K562 (cell line): Measurements from ENCODE around the gene PPM1E.

Experiments
- HDAC2 ChIP-seq: fragments of 450-650 bp; IDR thresholded peaks from 2 replicates; pipeline ENCODE4 v1.6.1; 2016; ENCODE audit warnings: mild to moderate bottlenecking
- KLF10 ChIP-seq: fragments of 250-450 bp; sonication (Bioruptor Pico); IDR thresholded peaks from 2 replicates; pipeline ENCODE4 v1.6.1; 2021; ENCODE audit warnings: matching md5 sums
- NCOA2 ChIP-seq, 2 experiments: fragments of 450-650 bp; IDR thresholded peaks; 2 replicates each; pipeline ENCODE4 v1.6.1; 2018; ENCODE audit warnings: mild to moderate bottlenecking in 2 of 2, moderate library complexity in 1 of 2; ENCODE audit not compliant: partially characterized antibody in 2 of 2
- POLR2A ChIP-seq: fragments of 450-650 bp; conservative IDR thresholded peaks from 2 replicates; pipeline ENCODE4 v1.6.1; 2016
- SMARCA4 ChIP-seq: fragments of 450-650 bp; IDR thresholded peaks from 2 replicates; pipeline ENCODE4 v1.6.1; 2016
- ZBTB8A ChIP-seq: fragments of 450-650 bp; IDR thresholded peaks from 2 replicates; pipeline ENCODE4 v1.6.1; 2018; ENCODE audit warnings: mild to moderate bottlenecking, moderate library complexity; ENCODE audit not compliant: partially characterized antibody
- ZNF263 ChIP-seq: sonication (generic); formaldehyde crosslinking; IDR thresholded peaks from 2 replicates; pipeline ENCODE4 v1.8.0; 2022; ENCODE audit warnings: mild to moderate bottlenecking, missing genetic modification reagents, borderline replicate concordance
- ZNF274 ChIP-seq: IDR thresholded peaks from 2 replicates; pipeline ENCODE4 v1.6.1; 2011; ENCODE audit warnings: low read depth, mild to moderate bottlenecking, low read length, moderate library complexity, borderline replicate concordance
- TF ChIP-seq, protein P1 (sequence below), 3 experiments: IDR thresholded peaks in 2 of 3; conservative IDR thresholded peaks in 1 of 3; 2 replicates each; pipeline ENCODE4 v1.5.1; 2011 to 2012; ENCODE audit warnings: low read length in 3 of 3, mild to moderate bottlenecking in 3 of 3, control low read depth in 2 of 3, improper control_type of control experiment in 1 of 3, inconsistent platforms in 1 of 3, low read depth in 1 of 3, mixed read lengths in 1 of 3, moderate library complexity in 1 of 3; ENCODE audit not compliant: insufficient read depth in 2 of 3

DNA sequence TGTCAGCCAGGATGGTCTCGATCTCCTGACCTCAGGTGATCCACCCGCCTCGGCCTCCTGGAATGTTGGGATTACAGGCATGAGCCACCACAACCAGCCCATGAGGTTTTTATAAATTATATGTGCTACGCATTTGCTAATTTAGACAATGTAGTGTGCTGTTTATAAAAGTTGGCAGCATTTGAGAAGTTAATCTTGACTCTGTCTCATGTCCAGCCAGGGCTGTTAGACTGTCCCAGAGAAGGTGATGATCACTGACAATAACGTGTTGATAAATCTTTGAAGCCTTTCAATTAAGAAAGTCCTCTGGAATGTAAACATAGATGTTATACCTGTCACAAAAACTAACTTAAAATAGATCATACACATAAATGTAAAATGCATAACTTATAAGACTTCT, 82.0 kb downstream of the PPM1E start:
- no peak for TF ChIP-seq ZNF274
- no peak for TF ChIP-seq SMARCA4
- TF ChIP-seq NCOA2 (IDR thresholded peaks at IDR 0.05; ENCODE audit: partially characterized antibody in 2 of 2): no peak
- no peak for TF ChIP-seq POLR2A
- no peak for TF ChIP-seq HDAC2
- TF ChIP-seq, protein P1, sequence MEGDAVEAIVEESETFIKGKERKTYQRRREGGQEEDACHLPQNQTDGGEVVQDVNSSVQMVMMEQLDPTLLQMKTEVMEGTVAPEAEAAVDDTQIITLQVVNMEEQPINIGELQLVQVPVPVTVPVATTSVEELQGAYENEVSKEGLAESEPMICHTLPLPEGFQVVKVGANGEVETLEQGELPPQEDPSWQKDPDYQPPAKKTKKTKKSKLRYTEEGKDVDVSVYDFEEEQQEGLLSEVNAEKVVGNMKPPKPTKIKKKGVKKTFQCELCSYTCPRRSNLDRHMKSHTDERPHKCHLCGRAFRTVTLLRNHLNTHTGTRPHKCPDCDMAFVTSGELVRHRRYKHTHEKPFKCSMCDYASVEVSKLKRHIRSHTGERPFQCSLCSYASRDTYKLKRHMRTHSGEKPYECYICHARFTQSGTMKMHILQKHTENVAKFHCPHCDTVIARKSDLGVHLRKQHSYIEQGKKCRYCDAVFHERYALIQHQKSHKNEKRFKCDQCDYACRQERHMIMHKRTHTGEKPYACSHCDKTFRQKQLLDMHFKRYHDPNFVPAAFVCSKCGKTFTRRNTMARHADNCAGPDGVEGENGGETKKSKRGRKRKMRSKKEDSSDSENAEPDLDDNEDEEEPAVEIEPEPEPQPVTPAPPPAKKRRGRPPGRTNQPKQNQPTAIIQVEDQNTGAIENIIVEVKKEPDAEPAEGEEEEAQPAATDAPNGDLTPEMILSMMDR (IDR thresholded peaks at IDR 0.05 in 2 of 3, conservative IDR thresholded peaks at IDR 0.05 in 1 of 3; ENCODE audit: insufficient read depth in 2 of 3, low read depth in 1 of 3, low read length in 3 of 3): no peak
- no peak for TF ChIP-seq KLF10 (CRISPR knock-in tag)
- no peak for TF ChIP-seq ZBTB8A
- TF ChIP-seq ZNF263 (CRISPR knock-in tag): no peak
